HL-60/S4 treated with retinoic acid at 250 ng/mL for 4 days and 3 days (cell line): Measurements from ENCODE around the gene PTDSS2.
"Not testable (repeated sequence)": the region's sequence is repeated elsewhere in the genome, so short reads cannot be mapped to it uniquely, and the experiment has no call there.

Experiments
- in situ Hi-C: fragments of 300-500 bp; cut with MboI; formaldehyde crosslinking; loops from 2 replicates; pipeline ENCODE4 v1.7.0; 2022; ENCODE audit warnings: low sequenced_read_pairs

PTDSS2 gene

DNA sequence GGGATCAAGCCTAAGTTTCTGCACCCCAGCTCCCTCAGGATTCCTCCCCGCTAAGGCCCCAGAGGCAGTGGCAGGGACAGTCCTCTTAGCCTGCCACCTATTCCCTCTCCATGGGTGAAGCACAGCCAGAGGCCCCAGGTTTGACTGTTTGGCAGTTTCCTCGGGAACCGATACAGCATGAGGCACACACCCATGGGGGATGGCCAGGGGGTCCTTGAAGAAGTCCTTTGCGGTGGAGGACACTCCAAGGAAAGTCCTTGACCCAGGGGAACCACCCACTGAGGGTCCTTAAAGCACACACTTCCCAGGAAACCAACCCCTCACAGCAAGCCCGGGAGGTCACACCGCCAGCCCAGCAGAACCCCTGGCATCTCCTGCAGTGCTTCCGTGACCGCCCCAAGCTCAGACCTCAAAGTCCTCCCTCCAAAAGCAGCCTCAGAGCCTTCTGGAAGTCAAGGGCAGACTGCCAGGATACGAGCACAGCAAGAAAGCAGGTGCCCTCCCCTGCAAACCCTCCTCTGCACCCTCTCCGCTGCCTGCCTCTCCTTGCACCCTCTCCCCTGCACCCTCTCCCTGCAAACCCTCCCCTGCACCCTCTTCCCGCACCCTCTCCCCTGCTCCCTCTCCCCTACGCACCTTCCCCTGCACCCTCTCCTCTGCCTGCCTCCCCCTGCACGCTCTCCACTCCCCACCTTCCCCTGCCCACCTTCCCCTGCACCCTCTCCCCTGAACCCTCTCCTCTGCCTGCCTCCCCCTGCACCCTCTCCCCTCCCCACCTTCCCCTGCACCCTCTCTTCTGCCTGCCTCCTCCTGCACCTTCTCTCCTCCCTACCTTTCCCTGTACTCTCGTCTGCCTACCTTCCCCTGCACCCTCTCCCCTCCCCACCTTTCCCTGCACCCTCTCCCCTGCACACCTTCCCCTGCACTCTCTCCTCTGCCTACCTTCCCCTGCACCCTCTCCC lies 36.7 kb upstream of the PTDSS2 start:
- in situ Hi-C loops = no loop called here

DNA sequence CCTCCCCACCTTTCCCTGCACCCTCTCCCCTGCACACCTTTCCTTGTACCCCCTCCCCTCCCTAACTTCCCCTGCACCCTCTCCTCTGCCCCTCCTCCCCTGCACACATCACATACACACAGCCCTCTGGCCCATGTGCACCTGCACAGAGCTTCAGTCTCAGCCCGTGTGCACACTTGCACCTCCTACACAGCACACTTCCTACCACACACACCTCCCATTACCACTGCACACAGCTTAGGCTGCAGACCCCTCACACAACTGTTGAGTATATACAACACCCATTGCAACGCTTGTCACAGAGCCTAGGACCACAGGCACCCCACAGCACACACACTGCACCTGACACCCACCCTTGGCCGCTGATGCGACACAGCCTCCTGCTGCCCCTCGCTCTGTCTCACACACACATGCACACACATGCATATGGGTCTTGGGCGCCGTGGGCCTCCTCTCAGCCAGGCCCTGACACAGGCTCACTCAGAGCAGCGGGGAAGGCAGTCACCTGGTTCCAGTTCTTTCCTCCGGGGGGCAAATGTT lies 35.7 kb upstream of the PTDSS2 start:
- in situ Hi-C loops = no loop called here

DNA sequence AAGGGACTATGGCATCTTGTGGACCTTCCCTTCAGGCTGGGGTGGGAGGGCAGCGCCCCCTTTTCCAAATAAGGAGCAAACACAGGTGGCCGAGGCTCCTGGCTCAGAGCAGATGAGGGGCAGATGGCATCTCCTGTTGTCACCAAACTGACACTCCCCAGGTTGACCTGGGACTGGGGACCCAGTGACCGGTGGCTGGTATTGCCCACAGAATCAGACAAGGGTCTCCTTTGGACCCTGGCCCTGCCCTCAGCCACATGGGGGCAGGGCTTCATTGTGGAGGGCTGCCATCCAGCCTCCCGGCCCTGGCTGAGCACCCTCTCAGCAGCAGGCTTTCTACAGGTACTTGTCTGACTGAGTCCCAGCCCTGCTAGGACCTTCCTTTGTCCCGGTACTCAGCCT lies 34.4 kb upstream of the PTDSS2 start:
- in situ Hi-C loops = no loop called here

DNA sequence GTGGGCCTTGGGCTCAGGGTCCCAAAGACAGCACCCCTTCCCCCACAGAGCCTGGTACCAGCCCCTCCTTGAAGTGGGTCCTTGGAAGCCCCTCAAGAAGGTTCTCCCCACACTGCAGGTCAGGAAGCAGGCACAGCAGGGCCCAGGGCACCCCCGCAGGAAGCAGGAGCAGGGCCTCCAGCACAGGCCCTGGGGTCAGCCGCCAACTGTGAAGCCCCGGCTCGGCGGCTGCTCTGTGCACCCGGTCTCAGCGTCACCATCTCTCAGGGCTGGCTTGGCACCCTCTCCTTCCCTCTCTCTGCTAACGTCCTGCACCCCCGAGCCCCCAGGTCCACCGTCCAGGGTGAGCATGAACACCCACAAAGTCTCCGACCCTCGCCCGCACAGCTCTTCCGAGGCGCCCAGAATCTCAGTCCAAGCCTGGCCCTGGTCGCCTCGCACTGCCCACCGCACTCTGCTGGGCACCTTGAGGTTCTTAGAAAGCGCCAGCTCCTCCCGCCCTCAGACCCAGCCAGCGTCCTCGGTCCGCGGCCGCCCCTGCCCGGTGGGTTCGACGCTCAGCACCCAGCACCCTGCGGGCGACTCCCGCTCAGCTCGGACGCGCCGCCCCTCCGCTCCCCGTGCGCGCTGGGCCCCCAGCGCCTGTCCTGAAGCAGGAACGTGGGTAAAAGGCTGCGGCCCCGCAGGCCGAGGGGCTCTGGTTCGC lies 33.9 kb upstream of the PTDSS2 start:
- in situ Hi-C loops = no loop called here

DNA sequence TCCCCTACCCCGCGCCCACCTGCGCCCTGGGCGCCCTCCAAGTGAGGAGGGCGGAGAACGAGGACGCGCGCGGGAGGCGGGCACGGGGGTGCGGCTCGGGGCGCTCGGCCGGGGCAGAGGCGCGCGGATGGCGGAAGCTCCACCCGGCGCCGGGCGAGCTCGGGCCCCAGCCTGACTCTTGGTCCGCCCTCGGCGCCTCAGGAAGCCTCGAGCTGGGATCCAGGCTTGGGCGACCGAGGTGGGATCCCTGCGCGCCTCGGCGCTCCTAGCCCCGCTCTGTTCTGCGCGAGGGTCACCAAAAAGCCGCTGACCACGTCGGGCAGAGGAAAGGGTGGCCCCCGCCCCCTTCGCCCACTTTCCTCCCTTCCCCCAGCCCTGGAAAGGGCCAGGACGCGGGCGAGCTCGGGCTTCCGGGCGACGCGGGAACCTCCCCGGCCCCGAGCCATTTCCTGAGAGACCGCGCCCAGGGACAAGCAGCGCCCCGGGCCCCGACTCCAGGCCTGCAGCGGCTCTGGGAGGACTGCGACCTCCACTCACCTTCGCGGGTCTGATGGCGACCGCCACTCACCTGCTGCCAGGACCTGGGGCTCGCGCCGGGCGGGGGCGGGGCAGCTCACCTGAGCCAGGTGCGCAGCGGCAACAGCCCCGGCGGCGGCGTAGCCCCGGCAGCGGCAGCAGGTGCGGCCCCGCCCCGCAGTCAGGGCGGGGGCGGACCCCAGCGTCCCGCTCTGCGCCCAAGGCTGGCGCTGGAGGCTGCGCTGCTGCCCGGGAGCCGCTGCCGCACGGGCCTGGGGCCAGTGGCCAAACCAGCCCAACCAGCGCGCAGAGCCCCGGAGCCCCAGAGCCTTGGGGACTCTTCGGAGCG lies 33.1 kb upstream of the PTDSS2 start:
- in situ Hi-C loops = no loop called here

DNA sequence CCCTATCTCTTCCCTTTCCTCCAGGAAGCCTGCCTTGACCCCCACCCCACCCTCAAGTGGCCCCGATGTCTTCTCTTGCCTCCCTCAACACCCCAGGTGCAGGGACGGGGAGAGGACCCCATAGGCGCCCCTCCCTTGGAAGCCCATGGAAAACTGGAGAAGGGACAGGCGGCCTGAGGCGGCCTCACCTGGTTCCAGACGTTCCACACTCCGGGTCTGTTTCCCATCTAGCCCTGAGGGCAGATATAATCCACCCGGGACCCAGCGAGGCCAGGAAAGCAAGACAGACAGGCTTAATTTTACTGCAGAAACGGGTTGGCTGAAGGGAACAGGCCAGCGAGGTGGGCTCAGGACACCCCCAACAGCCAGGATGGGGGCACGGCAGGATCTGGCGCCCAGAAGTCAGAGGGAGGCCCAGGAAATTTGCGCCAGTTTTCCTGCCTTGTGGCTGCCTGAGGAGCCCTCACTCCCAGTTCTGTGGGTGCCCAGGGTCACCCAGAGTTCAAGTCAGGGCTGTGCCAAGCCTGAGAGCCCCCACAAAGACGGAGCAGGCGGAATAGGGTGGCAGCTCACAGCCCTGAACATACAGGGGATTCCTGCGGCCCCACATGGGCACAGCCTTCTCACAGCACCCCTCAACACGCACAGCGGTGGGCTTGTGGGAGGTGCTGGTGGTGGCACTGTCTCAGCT lies 32.3 kb upstream of the PTDSS2 start:
- in situ Hi-C loops = no loop called here

DNA sequence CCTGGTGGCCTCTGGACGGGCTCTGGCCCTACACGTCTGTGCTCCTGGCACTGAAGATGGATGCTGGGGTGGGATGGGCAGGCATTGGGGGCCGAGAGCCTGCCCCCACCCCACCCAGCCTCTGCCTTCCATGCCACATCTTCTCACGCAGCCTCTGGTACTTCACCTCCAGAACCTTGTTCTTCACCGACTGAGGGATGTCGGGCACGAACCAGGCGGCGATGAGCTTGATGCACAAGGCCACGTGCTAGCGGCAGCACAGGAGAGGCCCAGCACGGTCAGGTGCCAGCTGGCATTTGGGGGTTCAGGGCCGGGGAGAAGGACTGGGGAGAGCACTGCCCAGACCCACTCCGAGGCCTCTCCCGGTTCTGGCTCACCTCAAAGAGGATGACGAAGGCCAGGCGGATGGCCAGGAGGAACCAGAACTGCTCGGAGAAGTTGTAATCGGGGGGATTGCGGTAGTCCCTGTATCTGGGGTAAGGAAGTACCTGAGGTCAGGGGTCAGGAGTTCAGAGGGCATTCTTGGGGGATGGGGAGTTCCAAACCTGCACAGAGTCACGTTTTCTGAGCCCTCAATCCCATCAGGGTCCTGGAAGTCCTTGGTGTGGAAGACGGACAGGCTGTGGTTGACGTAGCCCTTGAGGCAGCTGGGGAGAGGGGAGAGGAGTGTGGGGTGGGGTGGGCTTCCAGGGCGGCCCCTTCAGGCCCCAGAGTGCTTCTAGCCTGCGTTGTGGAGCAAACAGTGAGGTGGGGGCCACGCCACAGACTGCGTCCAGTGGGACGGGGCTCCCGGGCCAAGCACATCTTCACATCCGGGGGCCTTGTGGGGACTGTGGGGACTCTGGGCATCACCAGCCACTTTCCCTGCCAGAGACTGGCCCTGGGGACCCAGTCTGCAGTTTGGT lies 31.5 kb upstream of the PTDSS2 start:
- in situ Hi-C loops = no loop called here

DNA sequence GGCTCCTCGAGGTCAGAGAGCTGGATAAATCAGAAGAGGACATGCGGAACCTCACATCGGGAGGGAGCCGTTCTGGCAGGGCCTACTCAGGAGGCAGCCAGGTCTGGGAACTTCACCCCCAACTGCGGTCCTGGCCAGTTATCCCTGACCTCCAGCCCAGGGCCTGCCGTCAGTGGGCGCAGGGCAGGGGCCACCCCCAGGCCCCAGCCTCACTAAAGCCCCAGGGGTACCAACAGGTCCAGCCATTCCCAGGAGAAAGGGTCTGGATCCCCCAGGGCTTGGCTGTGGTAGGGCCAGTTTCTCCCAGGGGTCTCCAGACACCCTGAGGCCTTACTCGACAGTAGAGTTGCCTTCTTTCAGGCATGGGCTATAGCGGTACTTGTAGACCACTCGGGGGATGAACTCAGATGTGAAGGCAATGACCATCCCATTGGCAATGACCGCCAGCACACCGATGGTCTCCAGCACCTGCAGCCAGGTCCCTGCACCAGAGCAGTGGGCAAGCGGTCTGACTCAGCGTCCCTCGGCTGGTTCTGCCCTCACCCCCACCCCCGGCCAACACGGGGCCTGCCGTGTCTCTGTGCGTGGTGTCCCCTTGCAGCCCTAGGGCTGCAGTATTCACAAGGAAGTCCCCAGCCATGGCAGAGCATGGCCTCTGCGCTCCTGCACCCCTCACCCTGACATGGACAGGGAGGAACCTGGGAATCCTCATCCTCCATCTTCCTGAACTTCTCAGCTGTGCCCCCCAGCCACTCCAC lies 30.7 kb upstream of the PTDSS2 start:
- in situ Hi-C loops = no loop called here

DNA sequence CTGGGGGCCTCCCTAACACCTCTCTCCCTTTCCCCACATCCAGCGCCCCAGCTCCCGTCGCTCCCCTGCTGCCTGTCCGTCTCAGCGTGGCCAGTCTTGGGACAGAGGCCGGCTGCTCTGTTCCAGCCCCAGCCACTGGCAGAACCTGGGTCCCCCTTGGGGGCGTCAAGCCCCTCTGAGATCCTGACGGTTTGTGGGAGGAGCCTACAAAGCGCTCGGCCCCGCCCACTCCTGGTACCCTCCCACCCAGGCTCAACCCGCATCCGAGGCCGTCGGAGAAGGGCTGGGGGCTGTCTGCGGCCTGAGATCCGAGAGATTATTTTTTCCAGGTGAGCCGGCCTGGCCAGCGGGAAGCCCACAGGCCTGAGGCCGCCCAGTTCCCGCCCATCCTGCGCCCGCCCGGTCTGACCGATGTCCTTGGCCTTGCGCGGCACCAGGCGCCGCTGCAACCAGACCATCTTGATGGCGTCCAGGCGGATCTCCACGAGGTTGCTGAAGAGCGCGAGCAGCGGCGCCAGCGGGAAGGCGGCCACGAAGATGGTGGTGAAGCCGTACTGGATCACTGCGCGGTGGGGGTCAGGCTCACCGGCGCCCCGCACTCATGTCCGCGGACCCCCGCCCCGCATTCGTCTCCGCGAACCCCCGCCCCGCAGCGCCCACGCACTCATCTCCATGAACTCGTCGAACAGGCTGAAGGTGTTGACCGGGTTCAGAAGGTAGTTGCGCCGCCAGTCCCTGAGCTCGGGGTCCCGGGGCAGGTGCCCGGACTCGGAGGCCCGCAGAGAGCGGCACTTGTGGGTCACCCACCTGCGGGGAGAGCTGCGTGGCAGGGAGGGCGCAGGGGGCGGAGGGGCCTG lies 29.8 kb upstream of the PTDSS2 start:
- in situ Hi-C loops = no loop called here

DNA sequence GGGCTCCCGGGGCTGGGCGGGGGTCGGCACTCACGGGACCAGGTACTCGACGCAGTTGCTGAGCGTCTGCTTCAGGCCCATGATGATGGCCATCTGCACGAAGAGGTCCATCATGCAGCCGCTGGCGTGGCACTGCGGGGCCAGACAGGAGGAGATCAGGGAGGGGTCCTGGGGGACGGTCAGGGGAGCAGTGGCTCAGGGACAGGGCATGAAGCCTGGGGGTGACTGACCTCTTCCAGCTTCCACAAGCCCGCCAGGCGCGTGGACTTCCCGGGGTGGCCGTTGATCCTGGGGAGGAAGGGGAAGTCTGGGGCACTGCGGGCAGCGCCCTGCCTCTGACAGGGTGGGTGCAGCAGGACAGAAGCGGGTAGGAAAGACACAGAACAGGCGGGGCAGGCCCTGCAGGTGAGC lies 29.2 kb upstream of the PTDSS2 start:
- in situ Hi-C loops = no loop called here

DNA sequence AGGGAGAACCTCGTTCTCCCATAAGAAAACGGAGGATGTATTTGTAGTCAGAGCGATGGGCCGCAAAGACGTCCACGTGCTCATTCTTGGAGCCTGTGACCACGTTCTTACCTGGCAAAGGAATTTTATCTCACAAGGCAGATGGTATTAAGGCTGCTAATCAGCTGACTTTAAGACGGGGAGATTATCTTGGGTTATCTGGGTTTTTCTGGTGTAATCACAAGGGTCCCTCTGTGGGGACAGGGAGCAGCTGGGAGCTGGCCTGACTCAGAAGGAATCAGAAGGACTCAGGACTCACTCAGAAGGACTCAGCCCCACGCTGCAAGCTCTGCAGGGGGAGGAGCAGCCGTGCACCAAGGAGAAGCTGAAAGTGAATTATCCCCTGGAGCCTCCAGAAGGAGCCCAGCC lies 27.8 kb upstream of the PTDSS2 start:
- in situ Hi-C loops = no loop called here

DNA sequence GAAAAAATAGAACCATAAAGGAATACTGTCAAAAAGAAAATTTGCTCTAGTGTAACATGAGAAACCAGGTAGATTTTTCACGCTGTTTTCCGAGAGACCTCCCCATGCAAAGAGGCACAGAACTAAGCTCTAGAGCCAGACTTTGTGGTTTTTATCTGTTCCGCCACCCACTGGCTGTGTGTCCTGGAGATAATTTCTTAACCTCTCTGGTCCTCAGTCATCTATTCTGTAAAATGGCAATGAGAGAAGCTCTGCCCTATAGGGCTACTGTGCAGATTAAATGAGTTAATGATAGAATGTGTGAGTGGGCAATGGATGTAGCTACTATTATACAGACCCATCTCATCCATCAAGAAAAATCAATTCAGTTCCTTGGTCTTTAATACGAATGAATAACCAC lies 25.8 kb upstream of the PTDSS2 start:
- in situ Hi-C loops = no loop called here

DNA sequence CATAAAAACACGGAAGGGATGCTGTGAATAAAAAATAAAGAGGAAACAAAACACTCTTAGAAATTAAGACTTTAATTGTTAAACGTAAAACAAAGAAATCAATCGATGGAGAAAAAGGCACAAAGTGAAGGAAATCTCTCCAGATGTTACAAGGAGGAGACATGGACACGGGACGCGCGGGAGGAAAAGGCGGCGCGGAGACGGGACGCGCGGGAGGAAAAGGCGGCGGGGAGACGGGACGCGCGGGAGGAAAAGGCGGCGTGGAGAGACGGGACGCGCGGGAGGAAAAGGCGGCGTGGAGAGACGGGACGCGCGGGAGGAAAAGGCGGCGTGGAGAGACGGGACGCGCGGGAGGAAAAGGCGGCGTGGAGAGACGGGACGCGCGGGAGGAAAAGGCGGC lies 25.3 kb upstream of the PTDSS2 start:
- in situ Hi-C loops = not testable (repeated sequence)

DNA sequence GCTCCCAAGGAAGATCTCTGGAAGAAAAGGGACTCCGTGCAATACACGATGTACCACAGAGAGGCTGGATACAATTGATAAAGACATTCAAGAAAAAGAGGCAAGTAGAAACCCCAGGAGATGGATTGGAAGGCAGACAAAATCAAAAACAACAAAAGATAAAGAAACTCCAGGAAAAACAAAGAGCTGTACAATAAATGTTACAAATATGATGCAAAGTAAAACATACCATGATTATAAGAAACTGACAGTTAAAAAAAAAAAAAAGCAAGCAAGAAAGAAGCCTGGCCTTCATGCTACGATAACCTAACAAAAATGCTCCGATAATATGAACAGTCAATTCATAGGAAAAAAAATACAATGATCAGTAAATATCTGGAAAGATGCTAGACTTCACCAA lies 24.8 kb upstream of the PTDSS2 start:
- in situ Hi-C loops = no loop called here

DNA sequence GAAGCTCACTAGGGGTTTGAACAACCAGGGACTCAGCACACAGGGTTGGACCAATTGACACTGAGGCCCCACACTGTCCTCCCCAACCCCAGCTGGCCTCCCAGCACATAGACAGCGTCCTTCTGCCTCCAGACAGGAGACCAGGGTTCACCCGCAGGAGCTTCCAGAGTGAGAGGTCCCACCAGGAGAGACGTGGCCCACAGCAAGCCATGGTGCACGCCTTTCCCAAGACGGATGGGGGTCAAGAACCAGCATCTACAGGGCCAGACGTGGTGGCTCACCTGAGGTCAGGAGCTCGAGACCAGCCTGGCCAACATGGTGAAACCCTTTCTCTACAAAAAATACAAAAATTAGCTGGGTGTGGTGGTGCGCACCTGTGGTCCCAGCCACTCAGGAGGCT lies 23.2 kb upstream of the PTDSS2 start:
- in situ Hi-C loops = no loop called here

DNA sequence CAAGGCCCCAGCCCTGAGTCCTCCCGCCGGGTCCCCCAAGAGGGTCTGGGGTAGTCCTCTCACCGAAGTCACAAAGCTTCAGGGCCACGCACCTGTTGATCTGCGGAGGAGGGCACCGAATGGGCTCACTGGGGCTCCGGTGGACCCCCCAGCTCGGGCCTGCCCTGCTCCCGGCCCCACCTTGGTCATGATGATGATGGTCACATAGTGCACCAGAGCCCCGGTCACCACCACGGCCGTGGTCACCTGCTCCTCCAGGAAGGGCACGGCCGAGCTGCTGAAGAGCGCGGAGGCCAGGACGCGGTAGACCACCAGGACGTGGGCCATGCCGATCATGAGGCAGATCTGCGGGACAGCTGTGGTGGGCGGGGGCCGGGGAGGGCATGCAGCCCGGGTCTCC lies 21.8 kb upstream of the PTDSS2 start:
- in situ Hi-C loops = no loop called here

DNA sequence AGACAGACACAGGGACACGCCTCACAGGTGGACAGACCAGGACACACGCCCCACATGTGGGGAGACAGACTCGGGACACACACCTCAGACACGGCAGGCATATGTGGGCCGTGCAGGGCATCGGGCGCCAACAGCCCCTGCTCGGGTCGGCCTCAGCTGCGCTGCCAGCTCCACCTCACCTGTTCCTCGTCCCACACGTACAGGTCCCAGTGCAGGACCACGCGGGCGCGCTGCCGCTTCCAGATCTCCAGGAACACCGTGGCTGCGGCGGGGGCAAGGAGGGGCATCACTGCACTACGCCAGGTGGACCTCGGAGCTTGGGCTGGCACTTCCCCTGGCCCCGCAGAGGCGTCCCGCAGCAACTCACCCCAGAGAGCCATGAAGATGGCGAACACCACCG lies 20.7 kb upstream of the PTDSS2 start:
- in situ Hi-C loops = no loop called here
